OCI-LY7 (cell line): Measurements from ENCODE around the gene MRS2.

ENCODE experiments used
- CTCF ChIP-seq: fragments of 200-600 bp; sonication (generic); conservative IDR thresholded peaks from 2 replicates; pipeline ENCODE4 v1.5.1; 2014; ENCODE audit warnings: mild to moderate bottlenecking, antibody characterized with exemption, low read length, moderate library complexity, mixed read lengths
- EZH2phosphoT487 ChIP-seq: fragments of 200-600 bp; sonication (generic); IDR thresholded peaks from 2 replicates; pipeline ENCODE4 v1.6.1; 2018; ENCODE audit warnings: low read depth, borderline replicate concordance, mild to moderate bottlenecking, mixed run types, antibody characterized with exemption, low read length, moderate library complexity, mixed read lengths

GRCh38 chr6:24357336-24358218 lies 45.2 kb upstream of the MRS2 start, which contains the start of gene DCDC2:
- TF ChIP-seq CTCF (no peak), EZH2phosphoT487 (no peak)
